Measurements from ENCODE around the gene CLN5. TPM values are rescaled to one million over a fixed set of nuclear protein-coding genes. Genes with fewer than 3 reads are reported as not detected.
"Not testable (repeated sequence)": the region's sequence is repeated elsewhere in the genome, so short reads cannot be mapped to it uniquely, and the experiment has no call there.

The CLN5 gene
- total RNA-seq, 4 donors from 2014 or later, result 9.1 to 24.3 (median 21.6) TPM

GRCh38 chr13:77001540-77001939 is 9.7 kb downstream of the CLN5 start:
- peaks cover 0 to 9% (median 0%) of the 10 kb centered on the region in 4 donors for H3K4me1 ChIP-seq
- no peak overlapping the region for H3K27ac ChIP-seq

GRCh38 chr13:77001963-77002587 is 10.2 kb downstream of the CLN5 start:
- Histone ChIP-seq H3K27ac (no peak overlapping the region), H3K27me3 (no peaks in the 10 kb centered on the region), H3K4me3 (no peak overlapping the region), H3K9me3 (no peaks in the 10 kb centered on the region), H3K4me1 (peaks cover 0 to 9% (median 0%) of the 10 kb centered on the region in 4 donors), H3K36me3 (peaks cover 0 to 48% (median 0%) of the 10 kb centered on the region in 3 donors)
- no peak for TF ChIP-seq CTCF (IDR thresholded peaks at IDR 0.05)
- no peak for TF ChIP-seq POLR2A (IDR thresholded peaks at IDR 0.05)
- no peak for DNase-seq

More at GRCh38 chr13:77001540-77001939, 9.7 kb downstream of the CLN5 start:
- TF ChIP-seq POLR2A (IDR thresholded peaks at IDR 0.05), result no peak
- TF ChIP-seq CTCF (IDR thresholded peaks at IDR 0.05), result no peak
- no peak overlapping the region for H3K4me3 ChIP-seq
- peaks cover 0 to 51% (median 0%) of the 10 kb centered on the region in 3 donors for H3K36me3 ChIP-seq
- no peaks in the 10 kb centered on the region for H3K27me3 ChIP-seq
- DNase-seq, result no peak
- no peaks in the 10 kb centered on the region for H3K9me3 ChIP-seq

GRCh38 chr13:77002590-77003190 is 10.8 kb downstream of the CLN5 start:
- Histone ChIP-seq H3K27ac (no peak overlapping the region), H3K27me3 (no peaks in the 10 kb centered on the region), H3K36me3 (peaks cover 0 to 48% (median 0%) of the 10 kb centered on the region in 3 donors), H3K4me3 (no peak overlapping the region), H3K9me3 (no peaks in the 10 kb centered on the region), H3K4me1 (peaks cover 0 to 9% (median 0%) of the 10 kb centered on the region in 4 donors)
- TF ChIP-seq POLR2A (IDR thresholded peaks at IDR 0.05) (no peak), CTCF (IDR thresholded peaks at IDR 0.05) (peak in 4 of 6 experiments; percentile 46 to 61 (median 52))
- no peak for DNase-seq

- Histone ChIP-seq H3K27ac (peak overlapping the region in 1 of 4 donors; percentile 8), H3K36me3 (peaks cover 0 to 75% (median 0%) of the 10 kb centered on the region in 3 donors)
- H3K4me1 ChIP-seq, result not testable (repeated sequence)
Observed at GRCh38 chr13:77008337-77008736, 16.5 kb downstream of the CLN5 start.

GRCh38 chr13:77009011-77009410 is 17.1 kb downstream of the CLN5 start:
- DNase-seq, result no peak
- Histone ChIP-seq H3K9me3 (no peaks in the 10 kb centered on the region), H3K4me1 (peaks cover 0 to 10% (median 0%) of the 10 kb centered on the region in 4 donors), H3K4me3 (no peak overlapping the region), H3K27me3 (no peaks in the 10 kb centered on the region), H3K27ac (peak overlapping the region in 1 of 4 donors; percentile 34), H3K36me3 (peaks cover 0 to 75% (median 3%) of the 10 kb centered on the region in 3 donors)
- no peak for TF ChIP-seq CTCF (IDR thresholded peaks at IDR 0.05)

More at GRCh38 chr13:77008337-77008736, 16.5 kb downstream of the CLN5 start:
- not testable (repeated sequence) for H3K27me3 ChIP-seq, H3K9me3 ChIP-seq, DNase-seq, H3K4me3 ChIP-seq

GRCh38 chr13:77009719-77010118 is 17.8 kb downstream of the CLN5 start:
- H3K9me3 ChIP-seq, H3K27me3 ChIP-seq, H3K4me3 ChIP-seq, DNase-seq, H3K4me1 ChIP-seq: not testable (repeated sequence)
- Histone ChIP-seq H3K36me3 (peaks cover 0 to 76% (median 3%) of the 10 kb centered on the region in 3 donors), H3K27ac (peak overlapping the region in 1 of 4 donors; percentile 34)

Data from Peyer's patch (tissue), 4 donors.